ES-I3 (cell line): ENCODE results near the gene RARRES2.

Experiments
- H3K36me3 ChIP-seq: 2 replicates; pipeline ENCODE4 v1.6.1; 2013; ENCODE audit warnings: mild to moderate bottlenecking, low read length, control low read depth, moderate library complexity; ENCODE audit not compliant: insufficient read depth
- H3K4me1 ChIP-seq: 2 replicates; pipeline ENCODE4 v1.6.1; 2013; ENCODE audit warnings: mild to moderate bottlenecking, control low read depth, low read length; ENCODE audit not compliant: insufficient read depth
- H3K9ac ChIP-seq: 2 replicates; pipeline ENCODE4 v1.6.1; 2013; ENCODE audit warnings: low read depth, mild to moderate bottlenecking, low read length, moderate library complexity
- H3K9me3 ChIP-seq: 2 replicates; pipeline ENCODE4 v1.6.1; 2013; ENCODE audit warnings: mild to moderate bottlenecking, low read length, moderate library complexity; ENCODE audit not compliant: control insufficient read depth, insufficient read depth

Gene RARRES2

DNA sequence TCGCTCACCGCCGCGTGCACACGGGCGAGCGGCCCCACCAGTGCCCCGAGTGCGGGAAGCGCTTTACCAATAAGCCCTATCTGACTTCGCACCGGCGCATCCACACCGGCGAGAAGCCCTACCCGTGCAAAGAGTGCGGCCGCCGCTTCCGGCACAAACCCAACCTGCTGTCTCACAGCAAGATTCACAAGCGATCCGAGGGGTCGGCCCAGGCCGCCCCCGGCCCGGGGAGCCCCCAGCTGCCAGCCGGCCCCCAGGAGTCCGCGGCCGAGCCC is 30.5 kb upstream of the RARRES2 start:
- H3K9ac ChIP-seq, result no peak overlapping the region
- H3K36me3 ChIP-seq, result peaks cover 7% of the 10 kb centered on the region; the same call in 1 of the 2 replicates
- H3K9me3 ChIP-seq, result no peaks in the 10 kb centered on the region
- H3K4me1 ChIP-seq, result peaks cover 36% of the 10 kb centered on the region

DNA sequence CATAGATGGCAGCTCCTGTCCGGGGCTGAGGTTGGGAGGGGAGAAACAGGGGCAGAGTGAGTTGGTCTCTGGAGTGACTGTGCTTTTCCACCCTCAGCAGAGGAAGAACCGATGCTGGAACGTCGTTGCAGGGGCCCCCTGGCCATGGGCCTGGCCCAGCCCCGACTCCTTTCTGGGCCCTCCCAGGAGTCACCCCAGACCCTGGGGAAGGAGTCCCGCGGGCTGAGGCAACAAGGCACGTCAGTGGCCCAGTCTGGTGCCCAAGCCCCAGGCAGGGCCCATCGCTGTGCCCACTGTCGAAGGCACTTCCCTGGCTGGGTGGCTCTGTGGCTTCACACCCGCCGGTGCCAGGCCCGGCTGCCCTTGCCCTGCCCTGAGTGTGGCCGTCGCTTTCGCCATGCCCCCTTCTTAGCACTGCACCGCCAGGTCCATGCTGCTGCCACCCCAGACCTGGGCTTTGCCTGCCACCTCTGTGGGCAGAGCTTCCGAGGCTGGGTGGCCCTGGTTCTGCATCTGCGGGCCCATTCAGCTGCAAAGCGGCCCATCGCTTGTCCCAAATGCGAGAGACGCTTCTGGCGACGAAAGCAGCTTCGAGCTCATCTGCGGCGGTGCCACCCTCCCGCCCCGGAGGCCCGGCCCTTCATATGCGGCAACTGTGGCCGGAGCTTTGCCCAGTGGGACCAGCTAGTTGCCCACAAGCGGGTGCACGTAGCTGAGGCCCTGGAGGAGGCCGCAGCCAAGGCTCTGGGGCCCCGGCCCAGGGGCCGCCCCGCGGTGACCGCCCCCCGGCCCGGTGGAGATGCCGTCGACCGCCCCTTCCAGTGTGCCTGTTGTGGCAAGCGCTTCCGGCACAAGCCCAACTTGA is 29.9 kb upstream of the RARRES2 start:
- H3K9me3 ChIP-seq, result no peaks in the 10 kb centered on the region
- H3K36me3 ChIP-seq, result peaks cover 7% of the 10 kb centered on the region; the same call in 1 of the 2 replicates
- peaks cover 32% of the 10 kb centered on the region for H3K4me1 ChIP-seq
- no peak overlapping the region for H3K9ac ChIP-seq

DNA sequence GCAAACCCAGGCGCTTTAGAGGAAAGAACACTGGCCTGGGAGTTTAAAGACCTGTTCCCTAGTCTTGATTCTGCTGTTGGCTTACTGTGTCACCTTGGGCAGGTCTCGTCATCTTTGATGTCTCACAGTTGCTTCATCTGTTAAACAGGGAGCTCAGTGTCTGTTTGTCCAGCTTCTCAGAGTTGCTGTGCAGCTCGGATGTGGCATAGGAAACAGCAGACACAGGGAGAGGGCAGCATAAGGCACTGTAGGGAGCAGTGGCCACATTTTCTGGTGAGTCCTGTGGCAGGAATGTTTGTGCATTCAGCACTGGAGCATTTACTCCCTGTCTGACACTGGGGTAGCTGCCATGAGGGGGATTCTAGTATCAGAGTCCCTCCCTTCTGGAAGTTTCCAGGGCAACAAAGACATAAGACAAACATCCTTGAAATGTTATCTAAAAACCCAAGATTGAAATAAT is 29.2 kb upstream of the RARRES2 start:
- no peaks in the 10 kb centered on the region for H3K9me3 ChIP-seq
- H3K36me3 ChIP-seq, result peaks cover 7% of the 10 kb centered on the region; the same call in 1 of the 2 replicates
- H3K9ac ChIP-seq, result no peak overlapping the region
- H3K4me1 ChIP-seq, result peaks cover 30% of the 10 kb centered on the region

DNA sequence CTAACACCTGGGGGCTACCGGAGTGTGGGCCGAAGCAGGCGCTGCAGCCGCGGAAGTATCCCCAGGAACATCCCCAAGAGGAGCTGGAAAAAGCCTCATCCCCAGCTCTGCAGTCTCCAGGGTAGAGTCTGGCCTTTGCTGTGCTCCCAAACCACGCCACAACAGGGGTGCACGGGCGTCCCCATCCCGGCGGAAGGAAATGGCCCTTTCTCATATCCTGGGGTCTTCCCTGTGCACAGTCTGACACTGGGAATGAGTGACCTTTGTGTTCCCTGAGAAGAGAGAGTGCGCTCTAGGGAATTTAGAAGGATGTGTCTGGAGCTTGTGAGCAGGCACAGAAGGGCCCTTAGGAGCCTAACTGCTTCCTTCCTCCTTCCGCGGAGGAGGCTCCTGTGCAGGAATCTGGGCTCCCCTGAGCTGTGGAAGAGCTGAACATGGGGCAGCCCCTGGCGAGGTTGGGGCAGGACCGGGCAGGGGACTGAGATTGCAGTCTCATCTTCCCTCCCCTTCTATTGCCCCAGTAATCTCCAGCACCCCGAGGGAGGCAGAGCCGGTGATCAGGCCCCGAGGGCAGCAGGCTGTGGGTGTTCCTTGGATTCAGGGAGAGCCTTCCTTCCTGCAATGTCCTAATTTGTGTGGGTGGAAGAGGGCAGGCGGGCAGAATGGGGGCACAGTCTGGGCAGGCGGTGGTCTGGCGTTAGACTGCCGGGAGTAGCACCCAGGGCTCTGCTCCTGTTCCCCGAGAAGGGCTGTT is 28.5 kb upstream of the RARRES2 start:
- H3K9ac ChIP-seq, result peak overlapping the region; percentile 67
- H3K36me3 ChIP-seq, result peaks cover 7% of the 10 kb centered on the region; the same call in 1 of the 2 replicates
- peaks cover 30% of the 10 kb centered on the region for H3K4me1 ChIP-seq
- no peaks in the 10 kb centered on the region for H3K9me3 ChIP-seq

DNA sequence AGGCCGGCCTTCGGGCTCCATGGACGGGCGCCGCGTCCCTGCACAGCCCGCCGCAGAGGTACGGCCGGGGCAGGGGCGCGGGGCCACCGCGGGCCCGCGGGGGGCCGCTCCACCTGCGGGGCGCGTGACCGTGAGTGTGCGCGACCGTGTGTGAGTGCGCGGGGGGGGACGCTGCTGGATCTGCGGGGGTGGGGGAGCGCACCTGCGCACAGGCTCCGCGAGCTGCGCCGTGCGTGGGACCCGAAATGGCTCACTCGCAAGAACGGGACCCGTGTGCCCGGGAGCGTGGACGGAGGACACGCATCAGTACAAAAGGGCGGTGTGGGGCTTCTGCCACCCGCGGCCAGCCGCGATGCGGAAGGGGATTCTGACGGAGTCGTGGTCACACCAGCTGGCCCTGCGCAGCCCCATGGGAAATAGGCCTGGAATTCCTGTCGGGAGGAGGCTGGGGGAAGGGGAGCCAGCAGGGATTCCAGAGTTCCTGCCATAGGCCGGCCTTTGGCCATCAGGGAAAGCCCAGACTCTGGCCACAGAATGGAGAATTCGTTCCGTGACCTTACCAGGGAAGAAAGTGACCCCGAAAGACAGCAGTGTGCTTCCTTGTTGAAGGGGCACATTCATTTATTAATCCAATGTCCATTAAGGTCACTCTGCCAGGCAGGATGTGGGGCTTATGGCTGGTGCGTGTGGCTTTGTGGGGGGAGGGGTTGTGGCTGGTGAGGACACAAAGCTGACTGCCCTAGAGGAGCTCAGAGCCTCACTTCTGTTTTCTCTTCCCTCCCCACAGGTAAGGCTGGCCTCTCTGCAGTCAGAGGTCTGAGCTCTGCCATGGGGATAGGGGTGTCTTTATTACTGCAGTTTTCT is 27.7 kb upstream of the RARRES2 start:
- peaks cover 7% of the 10 kb centered on the region; the same call in 1 of the 2 replicates for H3K36me3 ChIP-seq
- H3K9ac ChIP-seq, result peak overlapping the region; percentile 67
- no peaks in the 10 kb centered on the region for H3K9me3 ChIP-seq
- peaks cover 26% of the 10 kb centered on the region for H3K4me1 ChIP-seq

DNA sequence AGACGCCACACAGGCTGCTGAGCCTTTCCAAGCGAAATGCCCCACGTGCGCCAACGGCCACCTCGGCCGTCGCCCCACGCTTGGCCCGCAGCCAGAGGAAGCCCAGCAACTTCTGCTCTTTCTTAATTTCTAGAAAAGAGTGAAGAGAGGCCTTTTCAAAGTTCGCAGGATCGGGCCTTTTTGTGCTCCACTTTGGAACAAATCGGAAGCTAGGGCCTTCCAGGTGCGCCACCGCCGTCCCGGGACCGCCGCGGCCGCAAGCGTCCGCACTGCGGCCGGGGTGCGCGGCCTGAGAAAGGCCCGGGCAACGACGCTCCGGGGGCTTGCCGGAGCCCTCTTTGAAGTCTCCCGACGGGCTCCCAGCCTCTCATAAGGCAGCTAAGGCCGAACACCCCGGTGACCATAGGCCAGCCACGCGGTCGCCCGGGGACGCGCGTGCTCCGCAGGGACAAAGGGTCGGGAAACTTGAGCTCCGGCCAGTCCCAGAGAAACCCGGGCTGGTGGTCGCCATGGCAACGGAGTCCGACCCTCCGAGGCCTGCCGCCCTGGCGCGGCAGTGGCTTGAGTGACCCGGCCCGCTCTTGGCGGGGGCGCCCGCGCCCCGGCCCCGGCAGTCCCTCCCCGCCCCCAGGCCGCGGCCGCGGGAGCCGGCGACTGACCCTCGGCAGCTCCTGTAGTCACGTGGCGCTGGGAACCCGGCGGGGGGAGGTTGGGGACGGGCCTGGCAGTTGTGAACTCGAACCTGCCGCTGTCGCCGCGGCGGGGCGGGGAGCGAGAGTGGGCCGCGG is 26.9 kb upstream of the RARRES2 start, which contains the start of gene REPIN1:
Gene REPIN1 (plus strand): TSS at position 727 of the 788 bp plus-strand sequence. CDS start 890 bp downstream, outside the sequence.
- H3K9me3 ChIP-seq, result no peaks in the 10 kb centered on the region
- peaks cover 7% of the 10 kb centered on the region; the same call in 1 of the 2 replicates for H3K36me3 ChIP-seq
- H3K9ac ChIP-seq, result peak within 1 kb of the TSS; percentile 67
- peaks cover 19% of the 10 kb centered on the region for H3K4me1 ChIP-seq

DNA sequence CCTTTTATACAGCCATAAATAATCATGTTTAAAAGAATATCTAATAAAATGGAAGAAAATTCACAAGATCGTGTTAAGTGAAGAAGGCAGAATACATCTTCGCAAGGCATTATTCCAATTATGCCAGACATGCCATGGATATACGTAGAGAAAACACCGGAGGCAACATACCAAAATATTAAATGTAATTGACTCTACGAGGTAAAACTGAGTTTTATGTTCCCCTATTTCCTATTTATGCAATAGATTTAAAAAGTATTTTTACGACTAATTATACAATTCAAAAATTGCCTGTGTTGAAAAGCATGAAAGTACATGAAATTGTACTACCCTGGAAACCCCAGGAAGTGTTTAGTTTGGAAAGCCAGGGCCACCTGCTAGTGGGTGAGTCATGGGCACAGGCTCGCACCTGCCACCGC is 26.3 kb upstream of the RARRES2 start:
- peaks cover 15% of the 10 kb centered on the region for H3K4me1 ChIP-seq

DNA sequence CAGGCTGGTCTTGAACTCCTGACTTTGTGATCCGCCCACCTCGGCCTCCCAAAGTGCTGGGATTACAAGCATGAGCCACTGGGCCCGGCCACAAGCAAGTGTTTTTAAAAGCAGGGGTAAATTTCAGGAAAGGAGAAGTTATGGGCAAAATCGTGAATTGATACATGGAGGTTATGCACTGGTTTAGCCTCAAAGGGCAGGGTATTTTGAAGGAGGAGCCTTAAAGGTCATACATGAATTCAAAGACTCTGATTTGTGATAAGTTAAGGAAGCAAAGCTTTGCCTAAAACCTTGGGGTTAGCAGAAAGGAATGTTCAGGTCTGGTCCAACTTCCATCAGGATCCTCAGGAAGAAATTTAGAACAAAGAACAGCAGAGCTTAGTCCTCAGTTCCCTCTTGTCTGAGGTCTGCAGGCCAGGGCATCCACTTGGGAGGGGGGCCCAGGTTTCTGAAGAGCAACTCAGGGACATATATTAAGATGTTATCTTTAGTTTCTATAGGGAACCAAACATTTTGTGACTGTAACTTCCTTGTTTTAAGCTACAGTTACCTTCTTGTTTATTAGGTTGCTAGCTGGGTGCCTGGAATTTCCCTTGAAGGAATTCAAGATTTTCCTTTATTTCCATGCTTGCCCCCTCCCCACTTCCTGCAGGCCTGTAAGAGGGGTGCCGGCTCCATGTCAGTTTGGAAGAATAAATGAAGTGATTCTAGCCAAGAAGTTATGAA is 24.4 kb upstream of the RARRES2 start:
- Histone ChIP-seq H3K9ac (no peak overlapping the region), H3K9me3 (no peaks in the 10 kb centered on the region), H3K4me1 (peaks cover 29% of the 10 kb centered on the region), H3K36me3 (peaks cover 5% of the 10 kb centered on the region; the same call in 1 of the 2 replicates)

More for the DNA sequence above, 26.3 kb upstream of the RARRES2 start:
- peak overlapping the region; percentile 67 for H3K9ac ChIP-seq
- no peaks in the 10 kb centered on the region for H3K9me3 ChIP-seq
- H3K36me3 ChIP-seq, result peaks cover 7% of the 10 kb centered on the region; the same call in 1 of the 2 replicates

DNA sequence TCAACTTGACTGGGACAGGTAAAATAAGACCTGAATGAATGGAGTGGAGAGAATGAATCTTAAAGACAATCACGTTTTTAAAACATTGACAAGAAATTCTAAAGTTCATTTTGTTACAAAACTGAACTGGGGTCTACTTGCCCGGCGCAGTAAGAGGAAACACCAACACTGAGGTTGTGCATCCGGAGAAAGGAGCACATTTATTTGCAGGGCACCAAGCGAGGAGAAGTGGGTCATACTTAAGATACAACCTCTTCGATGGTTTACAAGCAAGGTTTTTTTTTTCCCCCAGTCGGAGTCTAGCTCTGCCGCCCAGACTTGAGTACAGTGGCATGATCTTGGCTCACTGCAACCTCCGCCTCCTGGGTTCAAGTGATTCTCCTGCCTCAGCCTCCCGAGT is 23.8 kb upstream of the RARRES2 start:
- H3K9ac ChIP-seq, result no peak overlapping the region
- H3K9me3 ChIP-seq, result no peaks in the 10 kb centered on the region
- H3K4me1 ChIP-seq, result peaks cover 23% of the 10 kb centered on the region
- H3K36me3 ChIP-seq, result no peaks in the 10 kb centered on the region

DNA sequence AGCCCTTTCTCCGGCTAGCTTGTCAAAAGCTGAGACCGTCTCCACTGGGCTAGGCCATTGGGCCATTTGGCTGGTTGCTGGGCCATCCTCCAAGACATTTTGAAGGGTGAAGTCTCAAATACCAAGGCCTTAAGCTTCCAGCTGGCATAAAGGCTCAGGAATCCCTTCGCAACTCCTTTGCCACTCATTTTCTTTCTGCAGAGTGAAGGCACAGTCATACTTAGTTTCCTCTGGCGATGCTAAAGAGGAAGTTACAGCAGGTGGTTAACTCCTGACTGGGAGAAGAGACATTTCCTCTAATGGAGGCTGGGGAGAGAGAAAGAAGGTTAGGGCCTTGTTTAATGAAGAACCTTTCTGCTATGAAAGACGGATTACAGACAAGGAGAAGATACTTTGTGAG is 22.4 kb upstream of the RARRES2 start:
- H3K4me1 ChIP-seq, result peaks cover 18% of the 10 kb centered on the region
- no peak overlapping the region for H3K9ac ChIP-seq
- no peaks in the 10 kb centered on the region for H3K9me3 ChIP-seq
- no peaks in the 10 kb centered on the region for H3K36me3 ChIP-seq

DNA sequence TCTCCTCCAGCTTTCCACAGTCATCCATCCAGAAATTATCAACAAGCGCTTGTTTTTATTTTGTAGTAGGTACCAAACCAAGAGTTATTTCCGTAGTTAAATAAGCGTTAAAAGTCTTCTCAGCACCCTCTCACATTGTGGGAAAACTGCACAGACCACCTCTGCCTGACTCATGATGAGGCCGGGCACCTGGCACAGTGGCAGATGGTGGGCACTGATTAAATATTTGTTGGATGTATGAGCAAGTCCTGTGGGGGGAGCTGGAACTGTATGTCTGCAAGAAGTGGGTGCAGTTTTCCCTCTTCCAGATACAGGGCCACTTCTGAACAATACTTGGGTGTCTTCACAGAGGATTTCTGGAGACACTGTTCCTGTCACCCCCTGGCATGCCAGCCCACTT is 21.9 kb upstream of the RARRES2 start:
- Histone ChIP-seq H3K9me3 (no peaks in the 10 kb centered on the region), H3K4me1 (peaks cover 19% of the 10 kb centered on the region), H3K9ac (no peak overlapping the region), H3K36me3 (no peaks in the 10 kb centered on the region)

DNA sequence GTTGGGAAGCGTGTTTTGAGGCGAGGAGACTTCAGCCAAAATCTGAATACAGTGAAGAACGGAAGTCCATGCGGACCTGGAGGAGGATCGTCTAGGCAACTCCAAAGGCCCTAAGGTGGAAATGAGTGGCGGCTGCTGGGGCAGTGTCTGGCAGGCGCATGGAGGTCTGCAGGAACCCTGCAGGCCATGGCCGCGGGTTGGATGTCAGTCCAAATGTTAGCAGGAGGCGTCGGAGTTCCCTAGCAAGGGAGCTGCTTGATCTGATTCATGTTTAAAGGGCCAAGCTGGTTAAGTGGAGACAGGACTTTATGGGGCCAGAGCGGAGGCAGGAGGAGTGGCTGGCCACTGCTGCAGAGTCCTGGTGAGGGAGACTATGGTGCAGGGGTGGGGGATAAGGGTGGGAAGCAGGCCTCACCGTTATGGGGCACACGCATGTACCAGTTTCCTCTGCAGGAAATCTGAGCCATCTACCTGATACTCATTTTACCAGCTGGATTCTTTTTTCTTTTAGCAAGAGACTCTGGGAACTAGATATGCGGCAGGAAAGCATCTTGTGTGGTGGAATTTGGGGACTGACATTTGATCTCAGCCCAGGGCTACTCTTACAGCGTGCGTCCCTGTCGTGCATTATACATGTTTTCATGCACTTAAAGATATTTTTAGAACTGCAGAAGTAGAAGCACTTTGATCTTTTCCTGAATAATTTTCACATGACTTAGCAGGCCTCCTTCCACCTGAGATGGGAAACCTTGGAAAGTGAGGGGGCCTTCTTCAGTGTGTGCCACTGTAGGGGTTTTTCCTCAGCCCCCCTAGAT is 20.6 kb upstream of the RARRES2 start:
- H3K4me1 ChIP-seq, result peaks cover 32% of the 10 kb centered on the region

More for the DNA sequence above, 20.6 kb upstream of the RARRES2 start:
- no peak overlapping the region for H3K9ac ChIP-seq
- H3K9me3 ChIP-seq, result no peaks in the 10 kb centered on the region
- H3K36me3 ChIP-seq, result no peaks in the 10 kb centered on the region
